Measurements from ENCODE around the gene AADACL2. TPM values are rescaled to one million over a fixed set of nuclear protein-coding genes. Genes with fewer than 3 reads are reported as not detected.

The AADACL2 gene
- total RNA-seq, 2 donors from 2014 or later, result 0.62 TPM; not detected in 1

DNA sequence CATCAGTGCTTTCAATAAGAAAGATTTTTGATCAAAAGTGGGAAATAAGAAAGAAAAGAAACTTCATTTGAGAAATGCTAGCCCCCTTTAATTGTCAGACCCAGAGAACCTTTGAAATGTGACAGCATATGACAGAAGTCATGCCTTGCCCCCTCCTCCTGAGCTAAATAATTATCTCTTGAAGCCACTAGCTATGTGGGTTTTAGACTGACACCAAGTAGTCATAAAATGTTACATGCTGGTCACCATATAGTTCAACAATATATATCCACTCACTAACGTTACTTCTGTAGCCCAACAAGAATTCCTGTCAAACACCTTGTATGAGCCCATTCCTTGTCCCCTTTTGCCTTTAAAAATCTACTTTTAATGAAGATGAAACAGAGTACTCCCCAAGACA is 43.1 kb upstream of the AADACL2 start:
- Histone ChIP-seq H3K4me3 (no peak overlapping the region), H3K27ac (no peak overlapping the region), H3K27me3 (replicated peaks; ENCODE audit: insufficient read depth) (no peaks in the 10 kb centered on the region), H3K36me3 (no peaks in the 10 kb centered on the region), H3K9me3 (no peaks in the 10 kb centered on the region), H3K4me1 (replicated peaks) (no peaks in the 10 kb centered on the region)
- intact Hi-C loops (cut with DNase I), result no loop called here
- TF ChIP-seq, protein P1, sequence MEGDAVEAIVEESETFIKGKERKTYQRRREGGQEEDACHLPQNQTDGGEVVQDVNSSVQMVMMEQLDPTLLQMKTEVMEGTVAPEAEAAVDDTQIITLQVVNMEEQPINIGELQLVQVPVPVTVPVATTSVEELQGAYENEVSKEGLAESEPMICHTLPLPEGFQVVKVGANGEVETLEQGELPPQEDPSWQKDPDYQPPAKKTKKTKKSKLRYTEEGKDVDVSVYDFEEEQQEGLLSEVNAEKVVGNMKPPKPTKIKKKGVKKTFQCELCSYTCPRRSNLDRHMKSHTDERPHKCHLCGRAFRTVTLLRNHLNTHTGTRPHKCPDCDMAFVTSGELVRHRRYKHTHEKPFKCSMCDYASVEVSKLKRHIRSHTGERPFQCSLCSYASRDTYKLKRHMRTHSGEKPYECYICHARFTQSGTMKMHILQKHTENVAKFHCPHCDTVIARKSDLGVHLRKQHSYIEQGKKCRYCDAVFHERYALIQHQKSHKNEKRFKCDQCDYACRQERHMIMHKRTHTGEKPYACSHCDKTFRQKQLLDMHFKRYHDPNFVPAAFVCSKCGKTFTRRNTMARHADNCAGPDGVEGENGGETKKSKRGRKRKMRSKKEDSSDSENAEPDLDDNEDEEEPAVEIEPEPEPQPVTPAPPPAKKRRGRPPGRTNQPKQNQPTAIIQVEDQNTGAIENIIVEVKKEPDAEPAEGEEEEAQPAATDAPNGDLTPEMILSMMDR (IDR thresholded peaks at IDR 0.05), result no peak
- TF ChIP-seq POLR2A (IDR thresholded peaks at IDR 0.05) (no peak), POLR2AphosphoS5 (IDR thresholded peaks at IDR 0.05) (no peak)
- no peak for DNase-seq (ENCODE audit: low spot score)
- 91% methylated on average over 1 of the region's 1 CpG for WGBS

DNA sequence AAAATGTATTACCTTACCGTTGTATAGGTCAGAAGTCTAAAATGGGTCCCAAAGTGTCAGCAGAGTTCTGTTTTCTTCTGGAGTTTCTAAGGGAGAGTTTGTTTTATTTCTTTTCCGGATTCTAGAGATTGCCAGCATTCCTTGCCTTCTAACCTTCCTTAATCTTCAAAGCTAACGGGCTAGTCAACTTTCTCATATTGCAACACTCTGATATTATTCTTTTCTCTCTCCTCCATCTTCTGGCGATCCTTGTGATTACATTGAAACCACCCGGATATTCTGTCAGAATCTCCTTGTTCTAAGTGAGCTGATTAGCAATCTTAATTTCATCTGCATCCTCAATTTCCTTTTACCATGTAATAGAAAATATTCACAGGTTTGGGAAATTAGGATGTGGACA is 36.2 kb upstream of the AADACL2 start:
- DNase-seq (ENCODE audit: low spot score), result no peak
- no peak for TF ChIP-seq POLR2A (IDR thresholded peaks at IDR 0.05)
- no peak for TF ChIP-seq POLR2AphosphoS5 (IDR thresholded peaks at IDR 0.05)
- TF ChIP-seq, protein P1 (IDR thresholded peaks at IDR 0.05), result no peak
- WGBS, result 77% methylated on average over 5 of the region's 5 CpGs
- H3K4me3 ChIP-seq, result no peak overlapping the region
- H3K27me3 ChIP-seq (replicated peaks; ENCODE audit: insufficient read depth), result no peaks in the 10 kb centered on the region
- H3K27ac ChIP-seq, result no peak overlapping the region
- no peaks in the 10 kb centered on the region for H3K4me1 ChIP-seq (replicated peaks)
- H3K9me3 ChIP-seq, result no peaks in the 10 kb centered on the region
- no peaks in the 10 kb centered on the region for H3K36me3 ChIP-seq
- intact Hi-C loops (cut with DNase I), result no loop called here

DNA sequence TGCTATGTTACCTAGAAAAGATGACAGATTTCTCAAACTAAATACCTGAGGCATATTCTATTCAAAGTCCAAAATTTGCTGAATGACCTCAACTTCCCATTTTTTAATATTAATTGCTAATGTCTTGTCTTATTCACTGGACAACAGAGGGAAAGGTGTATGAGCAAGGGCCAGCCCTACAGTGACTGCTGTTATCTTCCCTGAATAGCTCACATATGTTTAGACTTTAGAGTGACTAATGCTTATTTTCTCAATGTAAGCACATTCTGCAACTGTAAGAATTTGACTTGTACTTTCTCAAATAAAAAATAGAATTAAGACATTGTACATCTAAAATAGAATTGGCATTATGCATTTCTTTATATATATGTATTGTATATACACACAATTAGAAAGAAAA is 26.5 kb upstream of the AADACL2 start:
- DNase-seq (ENCODE audit: low spot score), result no peak
- no peaks in the 10 kb centered on the region for H3K9me3 ChIP-seq
- intact Hi-C loops (cut with DNase I), result no loop called here
- TF ChIP-seq, protein P1 (IDR thresholded peaks at IDR 0.05), result no peak
- TF ChIP-seq POLR2A (IDR thresholded peaks at IDR 0.05) (no peak), POLR2AphosphoS5 (IDR thresholded peaks at IDR 0.05) (no peak)
- no peak overlapping the region for H3K4me3 ChIP-seq
- no peaks in the 10 kb centered on the region for H3K36me3 ChIP-seq
- no peak overlapping the region for H3K27ac ChIP-seq
- no peaks in the 10 kb centered on the region for H3K27me3 ChIP-seq (replicated peaks; ENCODE audit: insufficient read depth)
- no peaks in the 10 kb centered on the region for H3K4me1 ChIP-seq (replicated peaks)

DNA sequence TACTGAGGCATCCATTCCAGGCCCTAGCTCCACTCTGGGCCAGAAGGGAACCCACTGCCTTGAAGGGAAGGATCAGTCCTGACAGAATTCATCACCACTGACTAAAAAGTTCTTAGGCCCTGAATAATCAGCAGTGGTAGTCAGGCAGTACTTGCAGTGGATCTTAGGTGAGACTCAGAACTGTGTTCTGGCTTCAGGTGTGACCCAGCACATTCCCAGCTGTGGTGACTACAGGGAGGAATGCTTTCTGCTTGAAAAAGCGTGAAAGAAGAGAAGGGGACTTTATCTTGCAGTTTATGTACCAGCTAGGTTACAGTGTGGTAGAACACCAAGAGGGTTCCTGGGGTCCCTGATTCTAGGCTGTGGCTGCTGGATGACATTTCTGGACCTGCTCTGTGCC is 24.9 kb upstream of the AADACL2 start:
- no peak for TF ChIP-seq POLR2AphosphoS5 (IDR thresholded peaks at IDR 0.05)
- no peak for TF ChIP-seq POLR2A (IDR thresholded peaks at IDR 0.05)
- TF ChIP-seq, protein P1 (IDR thresholded peaks at IDR 0.05), result no peak
- 100% methylated on average over 1 of the region's 1 CpG for WGBS

DNA sequence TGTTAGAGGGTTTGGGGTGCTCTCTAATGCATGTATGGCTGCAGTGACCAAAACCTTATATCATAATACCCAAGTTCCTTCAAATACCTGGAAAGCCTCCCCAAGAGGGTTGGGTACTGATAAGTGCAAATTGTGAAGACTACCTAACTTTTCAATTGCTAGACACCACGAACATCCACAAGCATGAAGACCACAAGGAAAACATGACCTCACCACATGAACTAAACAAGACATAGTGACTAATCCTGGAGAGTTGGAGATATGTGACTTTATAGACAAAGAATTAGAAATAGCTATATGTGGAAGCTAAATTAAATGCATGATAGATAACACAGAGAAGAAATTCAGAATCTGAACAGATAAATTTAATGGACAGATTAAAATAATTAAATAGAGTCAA is 23.9 kb upstream of the AADACL2 start:
- Histone ChIP-seq H3K36me3 (no peaks in the 10 kb centered on the region), H3K27me3 (replicated peaks; ENCODE audit: insufficient read depth) (no peaks in the 10 kb centered on the region), H3K9me3 (no peaks in the 10 kb centered on the region), H3K4me1 (replicated peaks) (no peaks in the 10 kb centered on the region), H3K4me3 (no peak overlapping the region), H3K27ac (no peak overlapping the region)
- TF ChIP-seq POLR2A (IDR thresholded peaks at IDR 0.05) (no peak), POLR2AphosphoS5 (IDR thresholded peaks at IDR 0.05) (no peak)
- TF ChIP-seq, protein P1 (IDR thresholded peaks at IDR 0.05), result no peak
- 82% methylated on average over 1 of the region's 1 CpG for WGBS
- DNase-seq (ENCODE audit: low spot score), result no peak
- intact Hi-C loops (cut with DNase I), result no loop called here

More for the DNA sequence above, 24.9 kb upstream of the AADACL2 start:
- Histone ChIP-seq H3K4me3 (no peak overlapping the region), H3K36me3 (no peaks in the 10 kb centered on the region), H3K4me1 (replicated peaks) (no peaks in the 10 kb centered on the region), H3K27ac (no peak overlapping the region), H3K27me3 (replicated peaks; ENCODE audit: insufficient read depth) (no peaks in the 10 kb centered on the region), H3K9me3 (no peaks in the 10 kb centered on the region)
- DNase-seq (ENCODE audit: low spot score), result no peak
- intact Hi-C loops (cut with DNase I), result no loop called here

Data from prostate gland (tissue), 2 donors.